Measurements from ENCODE around the gene ZNF574. TPM values are rescaled to one million over a fixed set of nuclear protein-coding genes. Genes with fewer than 3 reads are reported as not detected.

Gene ZNF574
- total RNA-seq, 2 experiments from 2014 or later = 15.5 to 16.0 TPM

GRCh38 chr19:42068756-42069571 is 7.0 kb upstream of the ZNF574 start:
- Mint-ChIP-seq H3K27me3 (peaks cover 10% of the 10 kb centered on the region), H3K27ac (no peak overlapping the region), H3K4me3 (no peak overlapping the region), H3K4me1 (peaks cover 2% of the 10 kb centered on the region), H3K9me3 (no peaks in the 10 kb centered on the region), H3K36me3 (no peaks in the 10 kb centered on the region)
- no peak for DNase-seq

GRCh38 chr19:42069619-42070351 is 6.2 kb upstream of the ZNF574 start, which contains the start of gene GRIK5:
Gene GRIK5 (minus strand): TSS chr19:42070206. CDS start chr19:42065770, 4,436 bp downstream.
- Mint-ChIP-seq H3K36me3 (no peaks in the 10 kb centered on the region), H3K4me3 (no peak within 1 kb of the TSS), H3K27me3 (peaks cover 6% of the 10 kb centered on the region), H3K4me1 (peaks cover 4% of the 10 kb centered on the region), H3K27ac (no peak within 1 kb of the TSS), H3K9me3 (no peaks in the 10 kb centered on the region)
- DNase-seq = no peak

- H3K27ac Mint-ChIP-seq = no peak overlapping the region
- peaks cover 8% of the 10 kb centered on the region for H3K4me1 Mint-ChIP-seq
- H3K36me3 Mint-ChIP-seq = peaks cover 5% of the 10 kb centered on the region
- DNase-seq = no peak
- peaks cover 6% of the 10 kb centered on the region for H3K27me3 Mint-ChIP-seq
- H3K9me3 Mint-ChIP-seq = no peaks in the 10 kb centered on the region
- H3K4me3 Mint-ChIP-seq = no peak overlapping the region
These were observed 4.7 kb upstream of the ZNF574 start for GRCh38 chr19:42071247-42071646.

GRCh38 chr19:42074513-42075363 is 1.2 kb upstream of the ZNF574 start:
- Mint-ChIP-seq H3K36me3 (peaks cover 12% of the 10 kb centered on the region), H3K27me3 (peaks cover 6% of the 10 kb centered on the region), H3K9me3 (no peaks in the 10 kb centered on the region), H3K4me1 (peaks cover 23% of the 10 kb centered on the region), H3K27ac (peak overlapping the region; percentile 100), H3K4me3 (peak overlapping the region; percentile 100)
- DNase-seq = peak; percentile 28

- peaks cover 4% of the 10 kb centered on the region for H3K27me3 Mint-ChIP-seq
- H3K9me3 Mint-ChIP-seq = no peaks in the 10 kb centered on the region
- peaks cover 12% of the 10 kb centered on the region for H3K36me3 Mint-ChIP-seq
- peak overlapping the region; percentile 100 for H3K4me3 Mint-ChIP-seq
- no peak for DNase-seq
- H3K27ac Mint-ChIP-seq = peak overlapping the region; percentile 100
- H3K4me1 Mint-ChIP-seq = peaks cover 23% of the 10 kb centered on the region
These were observed 676 bp upstream of the ZNF574 start for GRCh38 chr19:42075364-42075615.

GRCh38 chr19:42076380-42076944 is 496 bp downstream of the ZNF574 start:
- Mint-ChIP-seq H3K9me3 (no peaks in the 10 kb centered on the region), H3K4me1 (peaks cover 25% of the 10 kb centered on the region), H3K27ac (peak overlapping the region; percentile 86), H3K4me3 (peak overlapping the region; percentile 88), H3K27me3 (no peaks in the 10 kb centered on the region), H3K36me3 (peaks cover 14% of the 10 kb centered on the region)
- DNase-seq = no peak

GRCh38 chr19:42078058-42078457 is 2.1 kb downstream of the ZNF574 start:
- H3K4me3 Mint-ChIP-seq = peak overlapping the region; percentile 88
- peak overlapping the region; percentile 86 for H3K27ac Mint-ChIP-seq
- peaks cover 31% of the 10 kb centered on the region for H3K4me1 Mint-ChIP-seq
- H3K27me3 Mint-ChIP-seq = no peaks in the 10 kb centered on the region
- peaks cover 14% of the 10 kb centered on the region for H3K36me3 Mint-ChIP-seq
- no peaks in the 10 kb centered on the region for H3K9me3 Mint-ChIP-seq
- no peak for DNase-seq

GRCh38 chr19:42078538-42079275 is 2.7 kb downstream of the ZNF574 start:
- no peak for DNase-seq
- no peaks in the 10 kb centered on the region for H3K27me3 Mint-ChIP-seq
- no peak overlapping the region for H3K4me3 Mint-ChIP-seq
- H3K9me3 Mint-ChIP-seq = no peaks in the 10 kb centered on the region
- peak overlapping the region; percentile 18 for H3K27ac Mint-ChIP-seq
- peaks cover 31% of the 10 kb centered on the region for H3K4me1 Mint-ChIP-seq
- H3K36me3 Mint-ChIP-seq = peaks cover 14% of the 10 kb centered on the region

- Mint-ChIP-seq H3K9me3 (no peaks in the 10 kb centered on the region), H3K27me3 (no peaks in the 10 kb centered on the region), H3K4me3 (no peak overlapping the region), H3K4me1 (peaks cover 31% of the 10 kb centered on the region), H3K27ac (no peak overlapping the region), H3K36me3 (peaks cover 14% of the 10 kb centered on the region)
- no peak for DNase-seq
These were observed 3.3 kb downstream of the ZNF574 start for GRCh38 chr19:42079276-42079669.

GRCh38 chr19:42079886-42080763 is 4.2 kb downstream of the ZNF574 start:
- no peaks in the 10 kb centered on the region for H3K27me3 Mint-ChIP-seq
- no peak overlapping the region for H3K4me3 Mint-ChIP-seq
- H3K27ac Mint-ChIP-seq = no peak overlapping the region

GRCh38 chr19:42080764-42081375 is 4.9 kb downstream of the ZNF574 start:
- no peak for DNase-seq
- no peaks in the 10 kb centered on the region for H3K27me3 Mint-ChIP-seq
- H3K9me3 Mint-ChIP-seq = no peaks in the 10 kb centered on the region
- no peak overlapping the region for H3K27ac Mint-ChIP-seq
- peaks cover 9% of the 10 kb centered on the region for H3K36me3 Mint-ChIP-seq
- H3K4me1 Mint-ChIP-seq = peaks cover 23% of the 10 kb centered on the region
- no peak overlapping the region for H3K4me3 Mint-ChIP-seq

More at GRCh38 chr19:42079886-42080763, 4.2 kb downstream of the ZNF574 start:
- Mint-ChIP-seq H3K36me3 (peaks cover 14% of the 10 kb centered on the region), H3K9me3 (no peaks in the 10 kb centered on the region), H3K4me1 (peaks cover 27% of the 10 kb centered on the region)
- DNase-seq = no peak

GRCh38 chr19:42081584-42082203 is 5.7 kb downstream of the ZNF574 start:
- no peak overlapping the region for H3K4me3 Mint-ChIP-seq
- H3K9me3 Mint-ChIP-seq = no peaks in the 10 kb centered on the region
- peaks cover 8% of the 10 kb centered on the region for H3K36me3 Mint-ChIP-seq
- H3K27ac Mint-ChIP-seq = peak overlapping the region; percentile 59
- no peak for DNase-seq
- peaks cover 23% of the 10 kb centered on the region for H3K4me1 Mint-ChIP-seq
- no peaks in the 10 kb centered on the region for H3K27me3 Mint-ChIP-seq

GRCh38 chr19:42083537-42083936 is 7.6 kb downstream of the ZNF574 start:
- H3K4me3 Mint-ChIP-seq = no peak overlapping the region
- peaks cover 11% of the 10 kb centered on the region for H3K4me1 Mint-ChIP-seq
- no peak overlapping the region for H3K27ac Mint-ChIP-seq
- H3K36me3 Mint-ChIP-seq = peaks cover 2% of the 10 kb centered on the region
- H3K27me3 Mint-ChIP-seq = no peaks in the 10 kb centered on the region
- no peak for DNase-seq
- H3K9me3 Mint-ChIP-seq = no peaks in the 10 kb centered on the region

All from activated naive CD8-positive, alpha-beta T cell treated with anti-CD3 and anti-CD28 coated beads for 36 hours (primary cell).